HEK293T (cell line): ENCODE measurements around the gene CAMK1.

Source experiments
- BHLHE40 ChIP-seq: fragments of 450-650 bp; IDR thresholded peaks from 2 replicates; pipeline ENCODE4 v1.6.1; 2016; ENCODE audit warnings: mild to moderate bottlenecking, moderate library complexity, borderline replicate concordance
- CTBP1 ChIP-seq: fragments of 450-650 bp; IDR thresholded peaks from 2 replicates; pipeline ENCODE4 v1.6.1; 2016; ENCODE audit warnings: borderline replicate concordance
- ELF4 ChIP-seq: fragments of 450-650 bp; IDR thresholded peaks from 2 replicates; pipeline ENCODE4 v1.6.1; 2017; ENCODE audit warnings: antibody characterized with exemption
- FOXA1 ChIP-seq: fragments of 450-650 bp; IDR thresholded peaks from 2 replicates; pipeline ENCODE4 v1.6.1; 2016; ENCODE audit warnings: mild to moderate bottlenecking
- FOXK2 ChIP-seq: fragments of 450-650 bp; IDR thresholded peaks from 2 replicates; pipeline ENCODE4 v1.6.1; 2016; ENCODE audit warnings: mild to moderate bottlenecking
- FOXM1 ChIP-seq: fragments of 450-650 bp; IDR thresholded peaks from 2 replicates; pipeline ENCODE4 v1.6.1; 2017; ENCODE audit warnings: mild to moderate bottlenecking, borderline replicate concordance
- SP1 ChIP-seq: fragments of 450-650 bp; IDR thresholded peaks from 2 replicates; pipeline ENCODE4 v1.6.1; 2017

- no peak for TF ChIP-seq ELF4
- TF ChIP-seq FOXM1, result no peak
- no peak for TF ChIP-seq SP1
- TF ChIP-seq FOXA1, result no peak
- TF ChIP-seq CTBP1, result no peak
- no peak for TF ChIP-seq BHLHE40
- TF ChIP-seq FOXK2, result no peak
Observed at GRCh38 chr3:9727743-9728142, 42.0 kb downstream of the CAMK1 start.
